ENCODE results near the gene CALCOCO2. TPM values are rescaled to one million over a fixed set of nuclear protein-coding genes. Genes with fewer than 3 reads are reported as not detected.
"Not testable (repeated sequence)": the region's sequence is repeated elsewhere in the genome, so short reads cannot be mapped to it uniquely, and the experiment has no call there.

The CALCOCO2 gene
- total and polyA plus RNA-seq, 2 of the 13 experiments (the other 11 are each of a cell fraction or from before 2014, with no cell fraction given), result 72.9 to 111 TPM

- TF ChIP-seq AHDC1 (CRISPR knock-in tag; IDR thresholded peaks at IDR 0.05; ENCODE audit: borderline replicate concordance) (peak; percentile 99), SIX1 (CRISPR knock-in tag; IDR thresholded peaks at IDR 0.05; ENCODE audit: borderline replicate concordance) (peak; percentile 84; the same call in 1 of the 2 replicates), FOXK2 (IDR thresholded peaks at IDR 0.05) (peak; percentile 49; the same call in 1 of the 2 replicates), JDP2 (CRISPR knock-in tag; IDR thresholded peaks at IDR 0.05; ENCODE audit: borderline replicate concordance) (no peak), ZFY (CRISPR knock-in tag; IDR thresholded peaks at IDR 0.05) (peak; percentile 68; the same call in 1 of the 2 replicates)
Measured at GRCh38 chr17:48871551-48872351, 40.9 kb downstream of the CALCOCO2 start (continued).

- BruUV-seq (replicated peaks); H4K20me1 ChIP-seq (ENCODE audit: insufficient read depth, low read length); H2AFZ ChIP-seq (ENCODE audit: low read length); in situ Hi-C loops (cut with HindIII; ENCODE audit: extremely low pct_ligation_motif_present, low pct_unique_long_range_greater_than_20kb); ATAC-seq; H3K79me2 ChIP-seq (ENCODE audit: insufficient read depth, low read length); CTCF ChIA-PET (ENCODE audit: low intra/inter-chr PET ratio, low total read pairs); H3K27me3 ChIP-seq (ENCODE audit: control insufficient read depth in 1 of 2, insufficient read depth in 2 of 2, low read length in 2 of 2); H3K36me3 ChIP-seq (replicated peaks in 1 of 2; ENCODE audit: control insufficient read depth in 1 of 2, insufficient read depth in 2 of 2, low read length in 2 of 2); DNase-seq (ENCODE audit: low spot score); intact Hi-C loops (cut with micrococcal nuclease; ENCODE audit: unreplicated experiment); H3K9me3 ChIP-seq (ENCODE audit: low read length); FAIRE-seq: not testable (repeated sequence)
- POLR2A ChIA-PET, result interaction anchor here (0.7 to 4.4 kb wide), 16 partner anchors 11 to 128 kb away, joined by 3 to 34 read pairs (median 8); partner anchors contain the start of genes ATP5MC1, SNF8 and TTLL6
- H3K4me3 ChIP-seq (replicated peaks in 1 of 3; ENCODE audit: insufficient read depth in 1 of 3, low read depth in 2 of 3, low read length in 3 of 3), result peak overlapping the region in 1 of 3 experiments; percentile 60; a peak in 2 of 6 replicates
- 68% methylated on average over 3 of the region's 3 CpGs for WGBS (ENCODE audit: low lambda C conversion rate)
- peaks cover 71% of the 10 kb centered on the region for H3K4me1 ChIP-seq (ENCODE audit: insufficient read depth, low read length)
- H3K4me2 ChIP-seq (ENCODE audit: low read depth, low read length), result peak overlapping the region; percentile 94
- H3K27ac ChIP-seq (ENCODE audit: extremely low read length, insufficient read depth, low read length), result peak overlapping the region; percentile 97
- H3K9ac ChIP-seq (ENCODE audit: insufficient read depth, low read depth, low read length), result peak overlapping the region; percentile 75
- TF ChIP-seq, protein P1, sequence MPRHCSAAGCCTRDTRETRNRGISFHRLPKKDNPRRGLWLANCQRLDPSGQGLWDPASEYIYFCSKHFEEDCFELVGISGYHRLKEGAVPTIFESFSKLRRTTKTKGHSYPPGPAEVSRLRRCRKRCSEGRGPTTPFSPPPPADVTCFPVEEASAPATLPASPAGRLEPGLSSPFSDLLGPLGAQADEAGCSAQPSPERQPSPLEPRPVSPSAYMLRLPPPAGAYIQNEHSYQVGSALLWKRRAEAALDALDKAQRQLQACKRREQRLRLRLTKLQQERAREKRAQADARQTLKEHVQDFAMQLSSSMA (CRISPR knock-in tag; IDR thresholded peaks at IDR 0.05), result 0 out of 2 replicates have a peak, but pooled peaks have one; percentile 66
- TF ChIP-seq ZNF619 (CRISPR knock-in tag; IDR thresholded peaks at IDR 0.05), result peak; percentile 44; the same call in 1 of the 2 replicates
- peak; percentile 65 for TF ChIP-seq ZNF883 (CRISPR knock-in tag; IDR thresholded peaks at IDR 0.05; ENCODE audit: not compliant biosample characterization)
- TF ChIP-seq IKZF4 (CRISPR knock-in tag; IDR thresholded peaks at IDR 0.05; ENCODE audit: borderline replicate concordance, low read depth, not compliant biosample characterization), result peak; percentile 51
- 0 out of 2 replicates have a peak, but pooled peaks have one; percentile 46 for TF ChIP-seq ZNF441 (CRISPR knock-in tag; IDR thresholded peaks at IDR 0.05; ENCODE audit: borderline replicate concordance)
- 0 out of 2 replicates have a peak, but pooled peaks have one; percentile 24 for TF ChIP-seq ZNF337 (CRISPR knock-in tag; IDR thresholded peaks at IDR 0.05; ENCODE audit: borderline replicate concordance, low read depth)
- TF ChIP-seq, protein P2, sequence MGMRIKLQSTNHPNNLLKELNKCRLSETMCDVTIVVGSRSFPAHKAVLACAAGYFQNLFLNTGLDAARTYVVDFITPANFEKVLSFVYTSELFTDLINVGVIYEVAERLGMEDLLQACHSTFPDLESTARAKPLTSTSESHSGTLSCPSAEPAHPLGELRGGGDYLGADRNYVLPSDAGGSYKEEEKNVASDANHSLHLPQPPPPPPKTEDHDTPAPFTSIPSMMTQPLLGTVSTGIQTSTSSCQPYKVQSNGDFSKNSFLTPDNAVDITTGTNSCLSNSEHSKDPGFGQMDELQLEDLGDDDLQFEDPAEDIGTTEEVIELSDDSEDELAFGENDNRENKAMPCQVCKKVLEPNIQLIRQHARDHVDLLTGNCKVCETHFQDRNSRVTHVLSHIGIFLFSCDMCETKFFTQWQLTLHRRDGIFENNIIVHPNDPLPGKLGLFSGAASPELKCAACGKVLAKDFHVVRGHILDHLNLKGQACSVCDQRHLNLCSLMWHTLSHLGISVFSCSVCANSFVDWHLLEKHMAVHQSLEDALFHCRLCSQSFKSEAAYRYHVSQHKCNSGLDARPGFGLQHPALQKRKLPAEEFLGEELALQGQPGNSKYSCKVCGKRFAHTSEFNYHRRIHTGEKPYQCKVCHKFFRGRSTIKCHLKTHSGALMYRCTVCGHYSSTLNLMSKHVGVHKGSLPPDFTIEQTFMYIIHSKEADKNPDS (CRISPR knock-in tag; IDR thresholded peaks at IDR 0.05), result 0 out of 2 replicates have a peak, but pooled peaks have one; percentile 15
Measured at GRCh38 chr17:48872409-48872808, 41.6 kb downstream of the CALCOCO2 start.
